ENCODE data around the gene OCA2.

The OCA2 gene

DNA sequence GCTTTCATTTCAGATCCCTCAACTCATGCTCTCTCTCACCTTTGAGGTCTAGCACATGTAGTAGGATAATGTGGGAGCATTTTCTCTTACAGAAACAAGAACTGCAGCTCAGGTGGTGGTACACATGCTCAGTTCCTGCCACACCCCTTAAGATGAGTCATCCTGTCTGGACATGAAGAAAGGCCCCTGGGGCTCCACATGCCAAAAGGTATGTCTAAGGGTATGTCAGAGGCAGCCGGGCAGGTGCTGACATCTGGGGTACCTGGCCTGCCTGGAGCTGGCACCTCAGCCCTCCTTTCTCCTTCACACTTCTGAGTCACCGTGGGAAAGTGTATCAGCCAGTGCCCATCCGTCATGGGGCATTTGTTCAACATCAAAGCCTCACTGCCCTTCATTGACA, 209.9 kb downstream of the OCA2 start:
- H3K36me3 ChIP-seq (ENCODE audit: low read length), result no peaks in the 10 kb centered on the region
- H3K9me3 ChIP-seq (ENCODE audit: insufficient read depth, low read length), result no peaks in the 10 kb centered on the region
- H3K79me2 ChIP-seq (ENCODE audit: insufficient read depth, low read length), result no peaks in the 10 kb centered on the region
- no peak overlapping the region for H3K4me2 ChIP-seq (ENCODE audit: low read depth, low read length, poor library complexity, severe bottlenecking)
- H3K4me3 ChIP-seq (ENCODE audit: insufficient read depth, low read length, poor library complexity, severe bottlenecking), result no peak overlapping the region
- no peak overlapping the region for H2AFZ ChIP-seq (ENCODE audit: low read depth, low read length, severe bottlenecking)
- TF ChIP-seq, protein P1, sequence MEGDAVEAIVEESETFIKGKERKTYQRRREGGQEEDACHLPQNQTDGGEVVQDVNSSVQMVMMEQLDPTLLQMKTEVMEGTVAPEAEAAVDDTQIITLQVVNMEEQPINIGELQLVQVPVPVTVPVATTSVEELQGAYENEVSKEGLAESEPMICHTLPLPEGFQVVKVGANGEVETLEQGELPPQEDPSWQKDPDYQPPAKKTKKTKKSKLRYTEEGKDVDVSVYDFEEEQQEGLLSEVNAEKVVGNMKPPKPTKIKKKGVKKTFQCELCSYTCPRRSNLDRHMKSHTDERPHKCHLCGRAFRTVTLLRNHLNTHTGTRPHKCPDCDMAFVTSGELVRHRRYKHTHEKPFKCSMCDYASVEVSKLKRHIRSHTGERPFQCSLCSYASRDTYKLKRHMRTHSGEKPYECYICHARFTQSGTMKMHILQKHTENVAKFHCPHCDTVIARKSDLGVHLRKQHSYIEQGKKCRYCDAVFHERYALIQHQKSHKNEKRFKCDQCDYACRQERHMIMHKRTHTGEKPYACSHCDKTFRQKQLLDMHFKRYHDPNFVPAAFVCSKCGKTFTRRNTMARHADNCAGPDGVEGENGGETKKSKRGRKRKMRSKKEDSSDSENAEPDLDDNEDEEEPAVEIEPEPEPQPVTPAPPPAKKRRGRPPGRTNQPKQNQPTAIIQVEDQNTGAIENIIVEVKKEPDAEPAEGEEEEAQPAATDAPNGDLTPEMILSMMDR (IDR thresholded peaks at IDR 0.05; ENCODE audit: insufficient read depth, low read length, poor library complexity, severe bottlenecking), result no peak
- no peak for TF ChIP-seq EZH2phosphoT487 (conservative IDR thresholded peaks at IDR 0.05; ENCODE audit: low read length)
- no peaks in the 10 kb centered on the region for H3K27me3 ChIP-seq (ENCODE audit: low read length)
- no peak overlapping the region for H3K27ac ChIP-seq (ENCODE audit: low read depth, low read length)
- no peak overlapping the region for H3K9ac ChIP-seq (ENCODE audit: low read length)
- H3F3A ChIP-seq (ENCODE audit: insufficient read depth), result no peaks in the 10 kb centered on the region
- no peaks in the 10 kb centered on the region for H4K20me1 ChIP-seq (ENCODE audit: low read depth, low read length)
- no peaks in the 10 kb centered on the region for H3K9me2 ChIP-seq (replicated peaks; ENCODE audit: insufficient read depth, low read length)

DNA sequence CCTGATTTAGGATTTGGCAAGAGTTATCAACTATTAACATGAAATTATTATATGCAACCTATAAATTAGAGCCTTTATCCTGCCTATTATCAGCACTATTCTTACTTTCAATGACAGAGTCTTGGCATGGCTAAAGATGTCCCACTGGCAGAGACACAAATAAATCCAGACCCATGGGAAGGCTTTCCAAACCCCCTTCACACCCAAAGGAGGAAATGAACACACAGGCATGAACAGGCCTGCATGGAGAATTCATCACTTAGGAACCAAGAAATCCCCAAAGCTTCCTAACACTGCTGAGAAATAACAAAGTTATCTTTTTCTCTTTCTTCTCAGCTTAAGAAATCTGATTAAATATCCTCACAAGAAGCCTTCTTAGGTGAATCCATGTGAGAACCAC, 213.9 kb downstream of the OCA2 start:
- H4K20me1 ChIP-seq (ENCODE audit: low read depth, low read length), result no peaks in the 10 kb centered on the region
- no peak overlapping the region for H3K4me2 ChIP-seq (ENCODE audit: low read depth, low read length, poor library complexity, severe bottlenecking)
- no peak overlapping the region for H3K27ac ChIP-seq (ENCODE audit: low read depth, low read length)
- no peak overlapping the region for H3K4me3 ChIP-seq (ENCODE audit: insufficient read depth, low read length, poor library complexity, severe bottlenecking)
- H2AFZ ChIP-seq (ENCODE audit: low read depth, low read length, severe bottlenecking), result no peak overlapping the region
- no peaks in the 10 kb centered on the region for H3K27me3 ChIP-seq (ENCODE audit: low read length)
- H3K9ac ChIP-seq (ENCODE audit: low read length), result no peak overlapping the region
- H3K36me3 ChIP-seq (ENCODE audit: low read length), result no peaks in the 10 kb centered on the region
- H3K9me2 ChIP-seq (replicated peaks; ENCODE audit: insufficient read depth, low read length), result no peaks in the 10 kb centered on the region
- H3K79me2 ChIP-seq (ENCODE audit: insufficient read depth, low read length), result no peaks in the 10 kb centered on the region
- H3F3A ChIP-seq (ENCODE audit: insufficient read depth), result no peaks in the 10 kb centered on the region
- TF ChIP-seq, protein P1 (IDR thresholded peaks at IDR 0.05; ENCODE audit: insufficient read depth, low read length, poor library complexity, severe bottlenecking), result no peak
- TF ChIP-seq EZH2phosphoT487 (conservative IDR thresholded peaks at IDR 0.05; ENCODE audit: low read length), result no peak
- H3K9me3 ChIP-seq (ENCODE audit: insufficient read depth, low read length), result no peaks in the 10 kb centered on the region

DNA sequence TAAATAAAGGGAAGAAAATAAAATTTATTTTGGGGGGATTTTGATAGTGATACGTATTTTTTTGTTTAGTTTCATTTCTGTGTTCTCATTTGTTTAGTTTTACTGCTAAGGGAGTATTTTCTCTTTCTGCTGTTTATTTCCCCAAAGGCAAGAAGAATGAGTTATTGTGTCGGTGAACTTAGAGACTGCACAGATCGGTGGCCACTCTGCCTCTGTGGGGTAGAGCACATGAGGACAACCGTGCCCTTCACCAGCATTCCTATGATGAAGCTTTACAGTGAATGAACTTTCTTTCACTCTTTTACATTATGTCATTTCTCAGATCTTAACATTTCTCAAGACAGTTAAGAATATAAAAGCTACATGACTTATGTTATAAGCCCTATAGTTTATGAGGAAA, 214.4 kb downstream of the OCA2 start:
- Histone ChIP-seq H3K9ac (ENCODE audit: low read length) (no peak overlapping the region), H3F3A (ENCODE audit: insufficient read depth) (no peaks in the 10 kb centered on the region), H3K79me2 (ENCODE audit: insufficient read depth, low read length) (no peaks in the 10 kb centered on the region), H2AFZ (ENCODE audit: low read depth, low read length, severe bottlenecking) (no peak overlapping the region), H4K20me1 (ENCODE audit: low read depth, low read length) (no peaks in the 10 kb centered on the region), H3K9me2 (replicated peaks; ENCODE audit: insufficient read depth, low read length) (no peaks in the 10 kb centered on the region), H3K27me3 (ENCODE audit: low read length) (no peaks in the 10 kb centered on the region), H3K4me3 (ENCODE audit: insufficient read depth, low read length, poor library complexity, severe bottlenecking) (no peak overlapping the region), H3K36me3 (ENCODE audit: low read length) (no peaks in the 10 kb centered on the region), H3K27ac (ENCODE audit: low read depth, low read length) (no peak overlapping the region), H3K4me2 (ENCODE audit: low read depth, low read length, poor library complexity, severe bottlenecking) (no peak overlapping the region), H3K9me3 (ENCODE audit: insufficient read depth, low read length) (no peaks in the 10 kb centered on the region)
- TF ChIP-seq, protein P1 (IDR thresholded peaks at IDR 0.05; ENCODE audit: insufficient read depth, low read length, poor library complexity, severe bottlenecking), result no peak
- TF ChIP-seq EZH2phosphoT487 (conservative IDR thresholded peaks at IDR 0.05; ENCODE audit: low read length), result no peak
